ENCODE results near the gene FRMPD4. TPM values are rescaled to one million over a fixed set of nuclear protein-coding genes. Genes with fewer than 3 reads are reported as not detected.

Gene FRMPD4
- total RNA-seq, 4 donors from 2014 or later: not detected

DNA sequence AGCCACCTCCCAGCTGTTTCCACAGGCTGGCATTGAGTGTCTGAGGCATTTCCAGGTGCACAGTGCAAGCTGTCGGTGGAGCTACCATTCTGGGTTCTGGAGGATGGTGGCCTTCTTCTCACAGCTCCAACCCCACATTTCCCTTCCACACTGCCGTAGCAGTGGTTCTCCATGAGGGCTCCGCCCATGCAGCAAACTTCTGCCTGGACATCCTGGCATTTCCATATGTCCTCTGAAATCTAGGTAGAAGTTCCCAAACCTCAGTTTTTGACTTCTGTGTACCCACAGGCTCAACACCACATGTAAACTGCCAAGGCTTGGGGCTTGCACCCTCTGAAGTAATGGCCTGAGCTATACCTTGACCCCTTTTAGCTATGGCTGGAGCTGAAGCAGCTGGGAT, 10.3 kb upstream of the FRMPD4 start:
- Histone ChIP-seq H3K4me1 (no peaks in the 10 kb centered on the region), H3K27ac (no peak overlapping the region), H3K36me3 (no peaks in the 10 kb centered on the region), H3K27me3 (no peaks in the 10 kb centered on the region), H3K4me3 (replicated peaks in 1 of 3) (no peak overlapping the region), H3K9me3 (no peaks in the 10 kb centered on the region)
- TF ChIP-seq, protein P1, sequence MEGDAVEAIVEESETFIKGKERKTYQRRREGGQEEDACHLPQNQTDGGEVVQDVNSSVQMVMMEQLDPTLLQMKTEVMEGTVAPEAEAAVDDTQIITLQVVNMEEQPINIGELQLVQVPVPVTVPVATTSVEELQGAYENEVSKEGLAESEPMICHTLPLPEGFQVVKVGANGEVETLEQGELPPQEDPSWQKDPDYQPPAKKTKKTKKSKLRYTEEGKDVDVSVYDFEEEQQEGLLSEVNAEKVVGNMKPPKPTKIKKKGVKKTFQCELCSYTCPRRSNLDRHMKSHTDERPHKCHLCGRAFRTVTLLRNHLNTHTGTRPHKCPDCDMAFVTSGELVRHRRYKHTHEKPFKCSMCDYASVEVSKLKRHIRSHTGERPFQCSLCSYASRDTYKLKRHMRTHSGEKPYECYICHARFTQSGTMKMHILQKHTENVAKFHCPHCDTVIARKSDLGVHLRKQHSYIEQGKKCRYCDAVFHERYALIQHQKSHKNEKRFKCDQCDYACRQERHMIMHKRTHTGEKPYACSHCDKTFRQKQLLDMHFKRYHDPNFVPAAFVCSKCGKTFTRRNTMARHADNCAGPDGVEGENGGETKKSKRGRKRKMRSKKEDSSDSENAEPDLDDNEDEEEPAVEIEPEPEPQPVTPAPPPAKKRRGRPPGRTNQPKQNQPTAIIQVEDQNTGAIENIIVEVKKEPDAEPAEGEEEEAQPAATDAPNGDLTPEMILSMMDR (IDR thresholded peaks at IDR 0.05): no peak
- no peak for TF ChIP-seq POLR2A (IDR thresholded peaks at IDR 0.05)
- no peak for DNase-seq
- 100% methylated on average over 2 of the region's 3 CpGs for WGBS, 2 donors
- intact Hi-C loops (cut with DNase I): no loop called here

DNA sequence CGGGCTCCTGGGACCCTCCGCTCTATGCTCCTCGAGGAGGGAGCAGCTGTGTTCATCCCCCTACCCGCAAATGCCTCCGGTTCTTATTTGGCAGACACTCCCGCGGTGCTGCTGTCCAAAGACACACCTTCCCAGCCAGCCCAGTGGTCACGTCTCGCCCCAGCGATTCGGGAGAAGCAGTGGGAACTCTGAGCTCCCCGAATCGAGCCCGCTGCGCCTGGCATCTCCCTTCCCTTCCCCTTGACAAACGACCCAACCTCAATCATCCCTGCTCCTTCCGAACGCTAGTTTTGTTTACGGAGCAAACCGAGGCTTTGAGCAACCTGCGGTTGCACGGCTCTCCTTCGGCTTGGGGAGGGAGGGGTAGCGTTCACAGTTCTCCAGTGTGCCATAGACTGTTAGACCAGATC, 317 bp upstream of the FRMPD4 start:
- no peaks in the 10 kb centered on the region for H3K36me3 ChIP-seq
- no peaks in the 10 kb centered on the region for H3K9me3 ChIP-seq
- intact Hi-C loops (cut with DNase I): no loop called here
- WGBS, 2 donors: 0% methylated on average over 4 to 12 of the region's 24 CpGs
- H3K4me3 ChIP-seq (replicated peaks in 1 of 3): no peak overlapping the region
- no peaks in the 10 kb centered on the region for H3K4me1 ChIP-seq
- TF ChIP-seq, protein P1 (IDR thresholded peaks at IDR 0.05): no peak
- TF ChIP-seq POLR2A (IDR thresholded peaks at IDR 0.05): no peak
- DNase-seq: no peak
- H3K27me3 ChIP-seq: no peaks in the 10 kb centered on the region
- no peak overlapping the region for H3K27ac ChIP-seq

DNA sequence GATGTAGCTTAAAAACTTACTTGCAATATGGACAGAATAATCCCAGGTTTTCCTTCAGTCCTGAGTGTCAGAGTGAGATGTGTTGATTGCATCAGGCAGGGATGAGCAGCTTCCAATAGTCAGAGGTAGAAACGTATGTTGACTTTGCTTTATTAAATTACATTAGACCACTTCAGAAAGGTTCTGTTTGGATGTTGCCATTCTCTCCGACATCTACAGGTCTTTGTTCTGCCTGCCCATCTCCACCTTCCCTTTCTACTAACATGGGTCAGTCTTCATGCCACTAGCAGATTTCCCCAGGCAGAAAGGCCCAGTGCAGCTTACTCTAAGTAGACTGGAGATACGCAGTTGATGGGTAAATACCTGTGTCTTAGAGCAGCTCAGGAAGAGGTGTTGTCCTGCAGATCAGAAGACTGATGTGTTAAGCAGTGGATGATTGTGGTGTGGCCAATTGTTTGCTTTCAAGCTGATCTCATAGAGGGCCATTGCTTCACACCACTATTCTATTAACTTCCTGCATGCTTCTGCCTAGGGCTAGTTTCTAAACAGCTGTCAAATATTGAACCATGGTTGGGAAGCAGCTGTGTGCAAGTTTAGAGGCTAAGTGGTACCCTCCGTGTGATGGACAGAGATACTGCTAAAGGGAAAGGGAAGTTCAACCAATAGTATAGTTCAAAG, 1.8 kb downstream of the FRMPD4 start:
- TF ChIP-seq, protein P1 (IDR thresholded peaks at IDR 0.05): no peak
- TF ChIP-seq POLR2A (IDR thresholded peaks at IDR 0.05): no peak
- no peaks in the 10 kb centered on the region for H3K36me3 ChIP-seq
- H3K4me3 ChIP-seq (replicated peaks in 1 of 3): no peak overlapping the region
- H3K9me3 ChIP-seq: no peaks in the 10 kb centered on the region
- no peaks in the 10 kb centered on the region for H3K27me3 ChIP-seq
- no peak for DNase-seq
- no peaks in the 10 kb centered on the region for H3K4me1 ChIP-seq
- H3K27ac ChIP-seq: no peak overlapping the region
- intact Hi-C loops (cut with DNase I): no loop called here
- WGBS, 2 donors: 91 to 92% methylated on average over 4 of the region's 4 CpGs

- Histone ChIP-seq H3K36me3 (no peaks in the 10 kb centered on the region), H3K9me3 (no peaks in the 10 kb centered on the region), H3K4me1 (no peaks in the 10 kb centered on the region), H3K27me3 (no peaks in the 10 kb centered on the region), H3K4me3 (replicated peaks in 1 of 3) (no peak overlapping the region), H3K27ac (no peak overlapping the region)
- TF ChIP-seq POLR2A (IDR thresholded peaks at IDR 0.05): no peak
- TF ChIP-seq, protein P1 (IDR thresholded peaks at IDR 0.05): no peak
- 94 to 95% methylated on average over 3 of the region's 3 CpGs for WGBS, 2 donors
- no peak for DNase-seq
- intact Hi-C loops (cut with DNase I): no loop called here
Measured at GRCh38 chrX:12141511-12141910, 3.2 kb downstream of the FRMPD4 start.

DNA sequence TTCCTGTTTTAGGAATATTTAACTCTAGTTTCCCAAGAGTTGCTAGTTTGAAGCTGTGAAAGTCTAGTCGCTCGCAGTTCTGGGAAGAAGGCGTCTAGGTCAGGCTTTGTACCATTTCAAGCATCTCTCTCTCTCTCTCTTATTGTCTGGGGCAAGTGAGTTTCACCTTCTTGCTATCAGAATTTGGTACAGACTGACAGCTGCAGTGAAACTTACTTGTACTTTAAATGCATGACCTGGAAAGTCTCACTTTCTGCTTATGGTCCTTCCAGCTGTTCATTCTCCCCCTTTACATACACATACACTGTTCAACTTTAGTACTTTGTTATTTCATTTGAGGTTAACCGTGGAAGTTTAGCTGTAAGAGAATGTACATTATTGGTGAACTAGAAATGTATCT, 4.4 kb downstream of the FRMPD4 start:
- Histone ChIP-seq H3K27me3 (no peaks in the 10 kb centered on the region), H3K36me3 (no peaks in the 10 kb centered on the region), H3K4me1 (no peaks in the 10 kb centered on the region), H3K4me3 (replicated peaks in 1 of 3) (no peak overlapping the region), H3K27ac (no peak overlapping the region), H3K9me3 (no peaks in the 10 kb centered on the region)
- no peak for TF ChIP-seq POLR2A (IDR thresholded peaks at IDR 0.05)
- TF ChIP-seq, protein P1 (IDR thresholded peaks at IDR 0.05): no peak
- 83 to 84% methylated on average over 4 of the region's 4 CpGs for WGBS, 2 donors
- DNase-seq: no peak
- intact Hi-C loops (cut with DNase I): no loop called here
